NT2/D1 (cell line): Measurements from ENCODE around the gene NDE1.

Experiments used
- DNase-seq: peaks from one replicate; pipeline ENCODE4 v3.0.0-alpha.2; 2011; ENCODE audit warnings: low read depth, low spot score
- H3K27me3 ChIP-seq: 2 replicates; pipeline ENCODE4 v1.6.0; 2011; ENCODE audit warnings: mild to moderate bottlenecking; ENCODE audit not compliant: insufficient read length, insufficient read depth
- H3K36me3 ChIP-seq: 2 replicates; pipeline ENCODE4 v1.6.1; 2011; ENCODE audit warnings: mild to moderate bottlenecking, low read length, mixed read lengths; ENCODE audit not compliant: insufficient read depth, insufficient read length
- H3K4me1 ChIP-seq: 2 replicates; pipeline ENCODE4 v1.5.1; 2011; ENCODE audit not compliant: insufficient read depth, insufficient read length
- H3K4me3 ChIP-seq: 2 replicates; pipeline ENCODE4 v1.5.1; 2011; ENCODE audit warnings: low read depth; ENCODE audit not compliant: insufficient read length
- H3K9ac ChIP-seq: 2 replicates; pipeline ENCODE4 v1.6.0; 2011; ENCODE audit warnings: low read depth; ENCODE audit not compliant: insufficient read length
- H3K9me3 ChIP-seq: 2 replicates; pipeline ENCODE4 v1.5.1; 2011; ENCODE audit warnings: mild to moderate bottlenecking, low read length; ENCODE audit not compliant: insufficient read depth
- SUZ12 ChIP-seq: IDR thresholded peaks from 2 replicates; pipeline ENCODE4 v1.6.1; 2011; ENCODE audit not compliant: insufficient read length, insufficient read depth; ENCODE audit errors: extremely low read depth
- YY1 ChIP-seq: IDR thresholded peaks from 2 replicates; pipeline ENCODE4 v1.6.1; 2011; ENCODE audit not compliant: insufficient read length, insufficient read depth
- ZNF274 ChIP-seq: IDR thresholded peaks from 2 replicates; pipeline ENCODE4 v1.6.1; 2011; ENCODE audit warnings: mild to moderate bottlenecking, low read depth, low read length

The NDE1 gene

DNA sequence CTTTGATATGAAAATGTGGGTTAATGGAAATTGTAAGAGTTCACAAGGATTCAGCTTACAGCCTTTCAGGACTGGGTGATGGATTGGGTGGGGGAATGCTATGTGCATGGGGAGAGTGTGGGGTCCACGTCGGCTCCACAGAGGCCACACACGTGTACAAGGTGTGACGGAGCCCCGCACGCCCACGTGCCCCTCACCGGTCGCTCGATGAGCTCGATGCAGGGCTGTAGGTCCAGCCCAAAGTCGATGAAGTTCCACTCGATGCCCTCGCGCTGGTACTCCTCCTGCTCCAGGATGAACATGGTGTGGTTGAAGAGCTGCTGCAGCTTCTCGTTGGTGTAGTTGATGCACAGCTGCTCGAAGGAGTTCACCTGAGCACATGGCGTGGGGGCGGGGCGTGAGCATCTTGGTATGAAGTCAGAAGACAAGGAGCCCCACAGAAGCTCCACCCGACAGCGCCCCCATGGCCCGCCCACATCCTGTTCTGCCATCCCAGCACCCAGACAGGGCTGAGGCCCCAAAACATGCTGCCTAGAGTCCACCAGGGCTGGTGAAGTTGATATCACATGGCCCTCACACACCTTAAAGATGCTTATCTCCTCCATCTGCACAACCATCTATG lies 107.7 kb downstream of the NDE1 start:
- Histone ChIP-seq H3K27me3 (no peaks in the 10 kb centered on the region), H3K36me3 (no peaks in the 10 kb centered on the region), H3K4me1 (peaks cover 2% of the 10 kb centered on the region), H3K4me3 (no peak overlapping the region), H3K9ac (no peak overlapping the region), H3K9me3 (no peaks in the 10 kb centered on the region)
- no peak for DNase-seq
- TF ChIP-seq YY1 = no peak

DNA sequence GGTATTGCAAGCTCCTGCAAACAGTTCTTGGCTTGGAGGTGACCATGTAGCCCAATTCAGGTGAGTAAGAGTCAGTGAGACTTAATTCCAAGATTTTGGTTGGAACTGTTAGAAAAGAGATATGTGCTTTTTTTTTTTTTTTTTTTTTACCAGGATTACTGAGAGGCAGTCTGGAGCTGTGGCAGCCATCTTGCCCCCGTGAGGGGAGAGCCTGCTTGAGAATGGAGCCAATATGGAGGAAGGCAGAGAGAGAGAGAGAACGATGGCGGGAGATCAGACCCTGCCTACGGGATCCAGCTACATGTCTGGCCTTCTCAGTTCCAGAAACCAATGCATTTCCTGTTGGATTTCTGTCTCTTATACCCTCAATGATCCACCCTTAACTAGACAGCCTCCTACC lies 109.0 kb downstream of the NDE1 start:
- no peak overlapping the region for H3K4me3 ChIP-seq
- DNase-seq = no peak
- H3K9ac ChIP-seq = no peak overlapping the region
- H3K27me3 ChIP-seq = no peaks in the 10 kb centered on the region
- no peaks in the 10 kb centered on the region for H3K9me3 ChIP-seq
- no peak for TF ChIP-seq SUZ12
- no peak for TF ChIP-seq ZNF274
- TF ChIP-seq YY1 = no peak
- H3K4me1 ChIP-seq = peaks cover 2% of the 10 kb centered on the region
- H3K36me3 ChIP-seq = no peaks in the 10 kb centered on the region

DNA sequence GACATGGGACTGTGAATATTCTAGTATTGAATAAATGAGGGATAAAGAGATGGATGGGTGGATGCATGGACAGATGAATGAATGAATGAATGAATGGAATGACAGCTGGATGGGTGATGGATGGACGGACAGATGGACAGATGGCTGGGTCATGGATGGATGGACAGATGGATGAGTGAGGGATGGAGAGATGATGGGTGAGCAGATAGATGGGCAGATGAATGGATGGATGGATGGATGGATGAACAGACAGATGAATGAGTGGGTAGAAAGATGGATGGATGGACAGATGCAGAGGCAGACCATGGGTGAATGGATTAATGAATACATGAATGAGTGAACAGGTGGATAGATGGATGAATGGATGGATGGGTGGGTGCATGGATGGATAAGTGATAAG lies 110.1 kb downstream of the NDE1 start:
- Histone ChIP-seq H3K9me3 (no peaks in the 10 kb centered on the region), H3K4me3 (no peak overlapping the region), H3K27me3 (no peaks in the 10 kb centered on the region), H3K36me3 (no peaks in the 10 kb centered on the region), H3K9ac (no peak overlapping the region), H3K4me1 (peaks cover 2% of the 10 kb centered on the region)
- no peak for TF ChIP-seq YY1
- TF ChIP-seq ZNF274 = no peak
- no peak for TF ChIP-seq SUZ12
- no peak for DNase-seq

DNA sequence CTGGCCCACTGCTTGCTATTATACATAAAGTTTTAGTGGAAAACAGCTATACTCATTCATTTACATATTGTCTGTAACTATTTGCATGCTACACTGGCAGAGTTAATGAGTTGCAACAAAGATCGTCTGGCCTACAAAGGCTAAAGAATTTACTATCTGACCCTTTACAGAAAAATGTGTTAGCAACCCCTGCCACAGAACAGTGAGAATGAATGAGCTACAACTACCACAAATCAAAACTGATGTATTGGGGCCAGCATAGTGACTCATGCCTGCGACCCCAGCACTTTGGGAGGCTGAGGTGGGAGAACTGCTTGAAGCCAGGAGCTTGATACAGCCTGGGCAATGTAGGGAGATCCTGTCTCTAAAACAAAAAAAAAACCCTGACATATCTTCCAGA lies 114.1 kb downstream of the NDE1 start:
- no peak for DNase-seq
- H3K36me3 ChIP-seq = no peaks in the 10 kb centered on the region
- no peak overlapping the region for H3K4me3 ChIP-seq
- no peak for TF ChIP-seq ZNF274
- TF ChIP-seq SUZ12 = no peak
- peaks cover 2% of the 10 kb centered on the region for H3K4me1 ChIP-seq
- no peak overlapping the region for H3K9ac ChIP-seq
- no peaks in the 10 kb centered on the region for H3K27me3 ChIP-seq
- H3K9me3 ChIP-seq = no peaks in the 10 kb centered on the region

DNA sequence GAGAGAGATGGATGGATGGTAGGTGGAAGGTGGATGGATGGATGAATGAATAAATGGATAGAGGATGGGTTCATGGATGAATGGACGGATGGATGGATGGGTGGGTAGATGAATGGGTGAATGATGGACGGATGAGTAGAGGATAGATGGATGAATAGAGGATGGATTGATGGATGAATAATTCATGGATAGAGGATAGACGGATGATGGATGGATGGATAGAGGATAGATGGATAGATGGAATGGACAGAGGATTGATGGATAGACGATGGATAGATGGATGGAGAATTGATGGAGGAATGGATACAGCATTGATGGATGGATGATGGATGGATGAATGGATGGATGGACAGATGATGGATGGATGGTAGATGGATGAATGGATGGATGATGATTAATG lies 115.1 kb downstream of the NDE1 start:
- Histone ChIP-seq H3K9ac (no peak overlapping the region), H3K36me3 (no peaks in the 10 kb centered on the region), H3K4me3 (no peak overlapping the region), H3K4me1 (peaks cover 4% of the 10 kb centered on the region), H3K9me3 (no peaks in the 10 kb centered on the region), H3K27me3 (no peaks in the 10 kb centered on the region)
- no peak for DNase-seq
- TF ChIP-seq SUZ12 = no peak
- TF ChIP-seq ZNF274 = no peak
- TF ChIP-seq YY1 = no peak

DNA sequence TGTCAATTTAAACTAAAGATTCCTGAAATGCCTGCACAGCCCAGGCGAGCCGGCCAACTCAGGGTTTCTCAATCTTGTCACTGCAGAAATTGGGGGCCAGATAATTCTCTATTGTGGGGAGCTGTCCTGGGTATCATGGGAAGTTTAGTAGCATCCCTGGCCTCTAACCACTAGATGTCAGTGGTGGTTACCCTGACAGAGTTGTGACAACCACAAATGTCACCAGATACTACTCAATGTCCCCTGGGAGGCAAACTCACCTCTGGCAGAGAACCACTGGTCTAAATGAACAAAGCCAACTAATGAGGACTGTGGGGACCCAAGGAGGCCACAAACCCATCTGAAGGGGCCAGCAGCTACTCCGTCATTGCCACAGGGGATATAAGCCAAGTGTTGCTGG lies 115.8 kb downstream of the NDE1 start:
- H3K36me3 ChIP-seq = no peaks in the 10 kb centered on the region
- TF ChIP-seq SUZ12 (no peak), ZNF274 (no peak), YY1 (no peak)
- H3K9me3 ChIP-seq = no peaks in the 10 kb centered on the region
- H3K4me3 ChIP-seq = no peak overlapping the region
- H3K4me1 ChIP-seq = peaks cover 7% of the 10 kb centered on the region
- DNase-seq = no peak
- H3K27me3 ChIP-seq = no peaks in the 10 kb centered on the region
- no peak overlapping the region for H3K9ac ChIP-seq

DNA sequence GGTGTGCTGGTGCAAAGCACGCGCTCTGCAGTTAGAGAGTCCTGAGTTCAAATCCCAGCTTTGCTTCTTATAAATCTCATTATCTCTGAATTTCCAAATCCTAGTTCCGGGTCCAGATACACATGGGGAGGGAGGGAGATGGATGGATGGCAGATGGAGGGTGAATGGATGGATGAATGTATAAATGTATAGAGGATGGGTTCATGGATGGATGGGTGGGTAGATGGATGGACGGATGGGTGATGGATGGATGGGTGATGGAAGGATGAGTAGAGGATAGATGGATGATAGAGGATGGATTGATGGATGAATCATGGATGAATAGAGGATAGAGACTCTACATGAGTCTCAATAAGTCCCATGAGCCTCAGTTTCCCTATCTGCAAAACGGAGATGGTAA lies 116.9 kb downstream of the NDE1 start:
- H3K4me3 ChIP-seq = no peak overlapping the region
- H3K27me3 ChIP-seq = no peaks in the 10 kb centered on the region
- H3K36me3 ChIP-seq = no peaks in the 10 kb centered on the region
- no peaks in the 10 kb centered on the region for H3K9me3 ChIP-seq
- H3K9ac ChIP-seq = no peak overlapping the region
- DNase-seq = no peak
- H3K4me1 ChIP-seq = peaks cover 5% of the 10 kb centered on the region
- TF ChIP-seq ZNF274 (no peak), SUZ12 (no peak), YY1 (no peak)

DNA sequence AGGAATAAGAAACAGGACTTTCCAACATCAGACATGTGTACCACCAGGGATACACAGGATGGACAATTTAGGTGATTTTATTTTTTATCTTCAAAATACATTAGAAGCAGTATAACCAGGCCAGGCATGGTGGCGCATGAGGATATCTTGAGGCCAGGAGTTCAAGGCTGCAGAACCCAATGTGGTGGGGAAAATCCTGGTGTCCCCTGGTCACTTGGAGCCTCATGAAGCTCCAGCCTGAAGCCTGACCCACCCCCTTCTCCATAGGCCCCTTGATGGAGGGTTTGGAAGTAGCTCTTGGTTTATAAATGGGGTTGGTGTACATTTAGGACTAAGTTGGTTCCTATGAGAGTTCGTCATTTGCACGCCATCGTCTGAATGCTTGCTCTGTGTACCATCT lies 118.2 kb downstream of the NDE1 start:
- Histone ChIP-seq H3K4me1 (peaks cover 5% of the 10 kb centered on the region), H3K9ac (no peak overlapping the region), H3K9me3 (no peaks in the 10 kb centered on the region), H3K4me3 (no peak overlapping the region), H3K36me3 (no peaks in the 10 kb centered on the region), H3K27me3 (no peaks in the 10 kb centered on the region)
- no peak for TF ChIP-seq ZNF274
- TF ChIP-seq YY1 = no peak
- TF ChIP-seq SUZ12 = no peak
- no peak for DNase-seq
